Ishikawa (cell line): ENCODE data around the gene CDS2.

Source experiments
- CEBPB ChIP-seq: IDR thresholded peaks from 2 replicates; pipeline ENCODE4 v1.6.1; 2012
- CREB1 ChIP-seq: IDR thresholded peaks from 2 replicates; pipeline ENCODE4 v1.6.1; 2012; ENCODE audit warnings: low read depth
- EGR1 ChIP-seq: IDR thresholded peaks from 2 replicates; pipeline ENCODE4 v1.6.1; 2012
- EP300 ChIP-seq: IDR thresholded peaks from 2 replicates; pipeline ENCODE4 v1.6.1; 2012; ENCODE audit warnings: borderline replicate concordance
- FOXM1 ChIP-seq: IDR thresholded peaks from 2 replicates; pipeline ENCODE4 v1.6.1; 2012; ENCODE audit warnings: low read depth, borderline replicate concordance
- MAX ChIP-seq: IDR thresholded peaks from 2 replicates; pipeline ENCODE4 v1.6.1; 2012
- NFIC ChIP-seq: IDR thresholded peaks from 2 replicates; pipeline ENCODE4 v1.6.1; 2012
- RAD21 ChIP-seq: IDR thresholded peaks from 2 replicates; pipeline ENCODE4 v1.6.1; 2012; ENCODE audit warnings: low read depth
- REST ChIP-seq: IDR thresholded peaks from 2 replicates; pipeline ENCODE4 v1.6.1; 2012; ENCODE audit warnings: low read depth, mild to moderate bottlenecking
- TAF1 ChIP-seq: IDR thresholded peaks from 2 replicates; pipeline ENCODE4 v1.6.1; 2012; ENCODE audit warnings: low read depth, mild to moderate bottlenecking
- TCF12 ChIP-seq: IDR thresholded peaks from 2 replicates; pipeline ENCODE4 v1.6.1; 2012; ENCODE audit warnings: low read depth
- TEAD4 ChIP-seq: IDR thresholded peaks from 2 replicates; pipeline ENCODE4 v1.6.1; 2012
- USF1 ChIP-seq: IDR thresholded peaks from 2 replicates; pipeline ENCODE4 v1.6.1; 2012
- YY1 ChIP-seq: IDR thresholded peaks from 2 replicates; pipeline ENCODE4 v1.6.1; 2012; ENCODE audit warnings: low read depth
- ZBTB7A ChIP-seq: IDR thresholded peaks from 2 replicates; pipeline ENCODE4 v1.6.1; 2012; ENCODE audit warnings: low read depth

The CDS2 gene

GRCh38 chr20:5126512-5127203, at the start of gene CDS2:
CDS2 (plus strand) TSS chr20:5127008; CDS start chr20:5127093, 85 bp downstream.
- peak; percentile 3; the same call in 1 of the 2 replicates for TF ChIP-seq TCF12
- TF ChIP-seq FOXM1, result no peak
- no peak for TF ChIP-seq MAX
- no peak for TF ChIP-seq USF1
- TF ChIP-seq TAF1, result peak; percentile 55; the same call in 1 of the 2 replicates
- no peak for TF ChIP-seq EGR1
- TF ChIP-seq TEAD4, result no peak
- peak; percentile 62 for TF ChIP-seq RAD21
- TF ChIP-seq CREB1, result 0 out of 2 replicates have a peak, but pooled peaks have one; percentile 36
- peak; percentile 69; the same call in 1 of the 2 replicates for TF ChIP-seq YY1
- no peak for TF ChIP-seq REST
- TF ChIP-seq NFIC, result no peak

- TF ChIP-seq FOXM1 (no peak), TCF12 (no peak), REST (no peak), EP300 (no peak), ZBTB7A (no peak), CREB1 (no peak), USF1 (no peak), TEAD4 (no peak), CEBPB (no peak), NFIC (no peak), MAX (no peak), EGR1 (no peak), RAD21 (no peak), YY1 (no peak), TAF1 (no peak)
Observed at GRCh38 chr20:5077761-5078387, 48.9 kb upstream of the CDS2 start.

- TF ChIP-seq CREB1 (no peak), MAX (no peak), NFIC (no peak), EGR1 (no peak), TCF12 (no peak), TEAD4 (no peak)
Observed at GRCh38 chr20:5078399-5078958, 48.3 kb upstream of the CDS2 start.

- no peak for TF ChIP-seq YY1
- TF ChIP-seq USF1, result no peak
- TF ChIP-seq EGR1, result no peak
- TF ChIP-seq RAD21, result no peak
- no peak for TF ChIP-seq EP300
- TF ChIP-seq CEBPB, result no peak
- TF ChIP-seq TCF12, result no peak
- TF ChIP-seq TAF1, result no peak
- no peak for TF ChIP-seq MAX
- no peak for TF ChIP-seq FOXM1
- no peak for TF ChIP-seq CREB1
- no peak for TF ChIP-seq ZBTB7A
- TF ChIP-seq REST, result no peak
- TF ChIP-seq TEAD4, result no peak
- TF ChIP-seq NFIC, result no peak
Observed at GRCh38 chr20:5080384-5080877, 46.4 kb upstream of the CDS2 start.
